K562 (cell line): Measurements from ENCODE around the gene PTPRR. TPM values are rescaled to one million over a fixed set of nuclear protein-coding genes. Genes with fewer than 3 reads are reported as not detected.

Experiments
- ATF7 ChIP-seq: fragments of 450-650 bp; IDR thresholded peaks from 2 replicates; pipeline ENCODE4 v1.7.1; 2014; ENCODE audit warnings: mild to moderate bottlenecking, moderate library complexity
- CAMTA2 ChIP-seq: fragments of 250-450 bp; sonication (Bioruptor Pico); conservative IDR thresholded peaks from 2 replicates; pipeline ENCODE4 v1.5.1; 2022
- EP300 ChIP-seq: IDR thresholded peaks from 2 replicates; pipeline ENCODE4 v1.6.1; 2012; ENCODE audit warnings: low read length, improper control_type of control experiment
- EP400 ChIP-seq: fragments of 450-650 bp; IDR thresholded peaks from 2 replicates; pipeline ENCODE4 v1.6.1; 2017; ENCODE audit warnings: antibody characterized with exemption, mild to moderate bottlenecking, moderate library complexity
- FUS ChIP-seq: fragments of 200-400 bp; formaldehyde crosslinking; optimal IDR thresholded peaks from 2 replicates; pipeline ENCODE3; 2017; ENCODE audit warnings: low read depth, low read length
- GATA2 ChIP-seq: sonication (generic); formaldehyde crosslinking; IDR thresholded peaks from 2 replicates; pipeline ENCODE4 v1.4.0; 2020; ENCODE audit warnings: mild to moderate bottlenecking, missing genetic modification reagents
- HOXB6 ChIP-seq: fragments of 250-450 bp; sonication (Bioruptor Pico); IDR thresholded peaks from 2 replicates; pipeline ENCODE4 v1.5.1; 2022; ENCODE audit warnings: mild to moderate bottlenecking, borderline replicate concordance
- JUN ChIP-seq, 2 experiments: sonication (generic) in 1 of 2; formaldehyde crosslinking in 1 of 2; IDR thresholded peaks; 2 replicates each; pipeline versions ENCODE4 v1.6.1 to v1.8.0; 2012 to 2022; ENCODE audit warnings: borderline replicate concordance in 2 of 2, mild to moderate bottlenecking in 2 of 2, improper control_type of control experiment in 1 of 2, low read depth in 1 of 2, low read length in 1 of 2, missing genetic modification reagents in 1 of 2
- NFIX ChIP-seq: fragments of 250-450 bp; sonication (Bioruptor Pico); IDR thresholded peaks from 2 replicates; pipeline ENCODE4 v1.4.0; 2020; ENCODE audit warnings: low read depth, mild to moderate bottlenecking, moderate library complexity
- NR1H2 ChIP-seq: sonication (generic); formaldehyde crosslinking; IDR thresholded peaks from 2 replicates; pipeline ENCODE4 v1.4.0; 2020; ENCODE audit warnings: mild to moderate bottlenecking, missing genetic modification reagents
- RNF2 ChIP-seq: sonication (generic); IDR thresholded peaks from 2 replicates; pipeline ENCODE4 v1.6.1; 2016
- TAF1 ChIP-seq: IDR thresholded peaks from 2 replicates; pipeline ENCODE4 v1.6.1; 2011; ENCODE audit warnings: mild to moderate bottlenecking, low read length, moderate library complexity; ENCODE audit not compliant: insufficient read depth, control insufficient read depth, severe bottlenecking; ENCODE audit errors: extremely low read depth
- TAF7 ChIP-seq: fragments of 450-650 bp; IDR thresholded peaks from 2 replicates; pipeline ENCODE4 v1.6.1; 2016; ENCODE audit warnings: missing genetic modification characterization, missing compliant biosample characterization
- TARDBP ChIP-seq: fragments of 450-650 bp; IDR thresholded peaks from 2 replicates; pipeline ENCODE4 v1.6.1; 2016
- TSC22D4 ChIP-seq: fragments of 450-650 bp; IDR thresholded peaks from 2 replicates; pipeline ENCODE4 v1.6.1; 2016; ENCODE audit warnings: missing genetic modification characterization, missing biosample characterization, control low read depth
- ZBTB5 ChIP-seq: fragments of 450-650 bp; IDR thresholded peaks from 2 replicates; pipeline ENCODE4 v1.6.1; 2017; ENCODE audit warnings: antibody characterized with exemption
- ZNF316 ChIP-seq: fragments of 450-650 bp; IDR thresholded peaks from 2 replicates; pipeline ENCODE4 v1.6.1; 2016
- ZNF57 ChIP-seq: fragments of 450-650 bp; formaldehyde crosslinking; IDR thresholded peaks from 2 replicates; pipeline ENCODE4 v1.4.0; 2020; ENCODE audit warnings: mild to moderate bottlenecking, moderate library complexity
- ZNF584 ChIP-seq: fragments of 200-800 bp; sonication (Bioruptor generic); IDR thresholded peaks from 2 replicates; pipeline ENCODE4 v1.6.1; 2016; ENCODE audit warnings: low read depth, mild to moderate bottlenecking, missing genetic modification characterization, missing compliant biosample characterization
- ZNF589 ChIP-seq: fragments of 200-800 bp; sonication (Bioruptor generic); IDR thresholded peaks from 2 replicates; pipeline ENCODE4 v1.6.1; 2016; ENCODE audit warnings: low read depth, missing genetic modification characterization, missing compliant biosample characterization
- polyA plus RNA-seq, 8 experiments: library from polyadenylated mRNA; depleted of rRNA in 4 of 8; stranded (reverse) in 5 of 8; unstranded in 3 of 8; fragments of >200 nt; fragmentation: Nextera tagmentation in 2 of 8; fragmentation: Illumina TruSeq in 1 of 8; extraction: Ambion mirVana in 2 of 8; extraction: Trizol in 1 of 8; gene quantifications; 2 replicates each; pipeline versions ENCODE4 v1.2.1 to v1.2.3, GENCODE V29; 2011 to 2014; ENCODE audit warnings: inconsistent platforms in 1 of 8, missing spikeins in 1 of 8
- total RNA-seq, 7 experiments: library from RNA; depleted of rRNA in 6 of 7; stranded (reverse); fragments of >200 nt in 6 of 7; fragmentation: Illumina TruSeq in 2 of 7; extraction: Trizol in 2 of 7; gene quantifications; 2 replicates each; pipeline versions ENCODE4 v1.2.1 to v1.2.3, GENCODE V29; 2011 to 2021; ENCODE audit warnings: low replicate concordance in 1 of 7
- TF ChIP-seq, protein P1 (sequence below), 2 experiments: fragments of 150-350 bp in 1 of 2; IDR thresholded peaks; 2 replicates each; pipeline ENCODE4 v1.6.1; 2012 to 2016; ENCODE audit warnings: low read depth in 2 of 2, low read length in 2 of 2, mild to moderate bottlenecking in 1 of 2, moderate library complexity in 1 of 2
- TF ChIP-seq, protein P2 (sequence below): fragments of 250-450 bp; sonication (Bioruptor Pico); IDR thresholded peaks from 2 replicates; pipeline ENCODE4 v1.5.1; 2021; ENCODE audit warnings: mild to moderate bottlenecking

The PTPRR gene
- total and polyA plus RNA-seq, 9 of the 15 experiments (the other 6 are each of a cell fraction or from before 2014, with no cell fraction given): 6.6 to 41.7 (median 12.3) TPM

DNA sequence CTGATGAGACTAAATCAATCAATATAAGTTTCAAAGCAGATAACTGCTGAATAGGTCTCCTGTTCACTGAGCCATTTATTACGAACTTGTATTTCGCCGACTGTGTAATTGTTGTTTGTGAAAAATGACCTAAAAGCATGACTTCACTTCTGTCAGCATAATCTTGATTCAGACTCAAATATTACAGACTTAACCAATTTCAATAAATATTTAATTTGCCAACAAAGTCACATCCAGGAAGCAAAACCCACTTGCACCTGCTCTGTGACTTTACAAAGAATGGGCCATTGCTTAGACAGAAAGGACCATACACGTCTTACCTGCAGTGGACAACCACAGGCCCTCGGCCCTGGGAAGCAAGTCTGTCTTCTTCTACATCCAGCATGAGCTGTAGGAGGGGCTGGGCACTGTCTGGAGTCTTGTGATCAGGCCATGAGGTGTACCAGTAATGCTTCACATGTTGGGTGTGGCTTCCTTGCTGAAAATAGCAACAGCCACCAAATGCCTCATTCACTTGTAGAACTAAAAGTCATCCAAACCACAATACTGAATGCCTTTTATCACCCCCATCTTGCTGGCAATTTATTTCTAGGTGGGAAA, 259.8 kb downstream of the PTPRR start (continued):
- TF ChIP-seq NFIX (no peak), EP300 (peak; percentile 81), TAF7 (no peak), NR1H2 (no peak), ZNF57 (CRISPR knock-in tag) (no peak), CAMTA2 (CRISPR knock-in tag) (no peak; the same call in 1 of the 2 replicates), ZNF584 (CRISPR knock-in tag) (peak; percentile 89), TARDBP (no peak), TSC22D4 (tag) (no peak), RNF2 (peak; percentile 76; the same call in 1 of the 2 replicates), HOXB6 (no peak), ZNF316 (peak; percentile 41), ZBTB5 (no peak), FUS (no peak), ZNF589 (CRISPR knock-in tag) (peak; percentile 60; the same call in 1 of the 2 replicates), ATF7 (peak; percentile 76; the same call in 1 of the 2 replicates), TAF1 (peak; percentile 77), EP400 (peak; percentile 69), GATA2 (CRISPR knock-in tag) (no peak), JUN (IDR thresholded peaks at IDR 0.05; ENCODE audit: borderline replicate concordance, low read depth, low read length) (peak; percentile 75; the same call in 1 of the 2 replicates), JUN (CRISPR knock-in tag; IDR thresholded peaks at IDR 0.05; ENCODE audit: borderline replicate concordance) (no peak)
- TF ChIP-seq, protein P1, sequence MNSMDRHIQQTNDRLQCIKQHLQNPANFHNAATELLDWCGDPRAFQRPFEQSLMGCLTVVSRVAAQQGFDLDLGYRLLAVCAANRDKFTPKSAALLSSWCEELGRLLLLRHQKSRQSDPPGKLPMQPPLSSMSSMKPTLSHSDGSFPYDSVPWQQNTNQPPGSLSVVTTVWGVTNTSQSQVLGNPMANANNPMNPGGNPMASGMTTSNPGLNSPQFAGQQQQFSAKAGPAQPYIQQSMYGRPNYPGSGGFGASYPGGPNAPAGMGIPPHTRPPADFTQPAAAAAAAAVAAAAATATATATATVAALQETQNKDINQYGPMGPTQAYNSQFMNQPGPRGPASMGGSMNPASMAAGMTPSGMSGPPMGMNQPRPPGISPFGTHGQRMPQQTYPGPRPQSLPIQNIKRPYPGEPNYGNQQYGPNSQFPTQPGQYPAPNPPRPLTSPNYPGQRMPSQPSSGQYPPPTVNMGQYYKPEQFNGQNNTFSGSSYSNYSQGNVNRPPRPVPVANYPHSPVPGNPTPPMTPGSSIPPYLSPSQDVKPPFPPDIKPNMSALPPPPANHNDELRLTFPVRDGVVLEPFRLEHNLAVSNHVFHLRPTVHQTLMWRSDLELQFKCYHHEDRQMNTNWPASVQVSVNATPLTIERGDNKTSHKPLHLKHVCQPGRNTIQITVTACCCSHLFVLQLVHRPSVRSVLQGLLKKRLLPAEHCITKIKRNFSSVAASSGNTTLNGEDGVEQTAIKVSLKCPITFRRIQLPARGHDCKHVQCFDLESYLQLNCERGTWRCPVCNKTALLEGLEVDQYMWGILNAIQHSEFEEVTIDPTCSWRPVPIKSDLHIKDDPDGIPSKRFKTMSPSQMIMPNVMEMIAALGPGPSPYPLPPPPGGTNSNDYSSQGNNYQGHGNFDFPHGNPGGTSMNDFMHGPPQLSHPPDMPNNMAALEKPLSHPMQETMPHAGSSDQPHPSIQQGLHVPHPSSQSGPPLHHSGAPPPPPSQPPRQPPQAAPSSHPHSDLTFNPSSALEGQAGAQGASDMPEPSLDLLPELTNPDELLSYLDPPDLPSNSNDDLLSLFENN (IDR thresholded peaks at IDR 0.05; ENCODE audit: low read depth in 2 of 2, low read length in 2 of 2): no peak
- TF ChIP-seq, protein P2, sequence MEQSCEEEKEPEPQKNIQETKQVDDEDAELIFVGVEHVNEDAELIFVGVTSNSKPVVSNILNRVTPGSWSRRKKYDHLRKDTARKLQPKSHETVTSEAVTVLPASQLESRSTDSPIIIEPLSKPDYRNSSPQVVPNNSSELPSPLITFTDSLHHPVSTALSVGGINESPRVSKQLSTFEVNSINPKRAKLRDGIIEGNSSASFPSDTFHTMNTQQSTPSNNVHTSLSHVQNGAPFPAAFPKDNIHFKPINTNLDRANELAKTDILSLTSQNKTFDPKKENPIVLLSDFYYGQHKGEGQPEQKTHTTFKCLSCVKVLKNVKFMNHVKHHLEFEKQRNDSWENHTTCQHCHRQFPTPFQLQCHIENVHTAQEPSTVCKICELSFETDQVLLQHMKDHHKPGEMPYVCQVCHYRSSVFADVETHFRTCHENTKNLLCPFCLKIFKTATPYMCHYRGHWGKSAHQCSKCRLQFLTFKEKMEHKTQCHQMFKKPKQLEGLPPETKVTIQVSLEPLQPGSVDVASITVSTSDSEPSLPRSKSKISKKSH (CRISPR knock-in tag): no peak
